ENCODE data around the gene ADCY2. TPM values are rescaled to one million over a fixed set of nuclear protein-coding genes. Genes with fewer than 3 reads are reported as not detected.
"Not testable (repeated sequence)": the region's sequence is repeated elsewhere in the genome, so short reads cannot be mapped to it uniquely, and the experiment has no call there.

The ADCY2 gene
- polyA plus RNA-seq, 1 donor (not counting 4 experiments of a cell fraction or from before 2014, with no cell fraction given): 0.13 TPM

DNA sequence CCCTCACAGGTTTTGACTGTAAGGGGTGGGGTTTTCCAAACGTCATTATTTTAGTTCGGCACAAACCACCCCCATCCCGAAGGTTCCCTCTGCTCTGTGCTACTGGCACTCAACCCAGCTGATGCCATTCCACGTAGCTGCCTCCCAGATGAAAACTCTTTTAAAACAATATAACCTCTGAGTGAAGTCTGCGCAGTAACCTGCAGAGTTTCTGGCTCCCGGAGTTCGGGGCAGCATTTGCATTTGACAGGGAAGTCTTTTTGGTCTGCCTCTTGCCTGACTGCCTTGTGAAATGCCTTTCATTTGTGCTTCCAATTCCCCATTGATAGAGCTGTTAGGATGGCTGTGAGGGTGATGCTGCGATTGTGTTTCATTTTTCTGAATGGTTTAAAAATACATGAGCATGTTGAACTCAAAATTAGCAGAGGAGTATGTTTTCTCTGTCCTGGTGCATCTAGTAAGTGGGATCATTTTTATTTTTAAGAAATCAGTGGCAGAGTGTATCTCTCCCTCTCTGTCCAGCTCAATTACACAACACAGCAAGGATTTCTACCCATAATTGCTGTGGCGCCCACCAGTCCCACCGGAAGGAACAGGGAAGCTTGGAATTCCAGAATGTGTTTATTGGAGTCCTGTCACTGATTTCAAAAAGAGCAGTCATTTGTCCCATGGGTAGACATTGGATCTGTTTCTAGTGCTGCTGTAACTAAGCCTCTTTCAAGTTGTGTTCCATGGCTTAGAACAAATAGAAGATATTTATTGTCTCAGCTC lies 24.8 kb downstream of the ADCY2 start:
- no peak overlapping the region for H2AFZ ChIP-seq (ENCODE audit: control insufficient read depth, low read length)
- FAIRE-seq (no peak), DNase-seq (ENCODE audit: low read depth, low spot score) (no peak)
- H3K9me1 ChIP-seq (ENCODE audit: control insufficient read depth, extremely low read depth, insufficient read depth, low read length): no peaks in the 10 kb centered on the region
- no peak overlapping the region for H3K9ac ChIP-seq (ENCODE audit: control insufficient read depth, extremely low read depth, insufficient read depth, low read length)
- H3K4me2 ChIP-seq (ENCODE audit: control insufficient read depth, extremely low read depth, insufficient read depth, low read depth, low read length): no peak overlapping the region
- TF ChIP-seq, protein P1, sequence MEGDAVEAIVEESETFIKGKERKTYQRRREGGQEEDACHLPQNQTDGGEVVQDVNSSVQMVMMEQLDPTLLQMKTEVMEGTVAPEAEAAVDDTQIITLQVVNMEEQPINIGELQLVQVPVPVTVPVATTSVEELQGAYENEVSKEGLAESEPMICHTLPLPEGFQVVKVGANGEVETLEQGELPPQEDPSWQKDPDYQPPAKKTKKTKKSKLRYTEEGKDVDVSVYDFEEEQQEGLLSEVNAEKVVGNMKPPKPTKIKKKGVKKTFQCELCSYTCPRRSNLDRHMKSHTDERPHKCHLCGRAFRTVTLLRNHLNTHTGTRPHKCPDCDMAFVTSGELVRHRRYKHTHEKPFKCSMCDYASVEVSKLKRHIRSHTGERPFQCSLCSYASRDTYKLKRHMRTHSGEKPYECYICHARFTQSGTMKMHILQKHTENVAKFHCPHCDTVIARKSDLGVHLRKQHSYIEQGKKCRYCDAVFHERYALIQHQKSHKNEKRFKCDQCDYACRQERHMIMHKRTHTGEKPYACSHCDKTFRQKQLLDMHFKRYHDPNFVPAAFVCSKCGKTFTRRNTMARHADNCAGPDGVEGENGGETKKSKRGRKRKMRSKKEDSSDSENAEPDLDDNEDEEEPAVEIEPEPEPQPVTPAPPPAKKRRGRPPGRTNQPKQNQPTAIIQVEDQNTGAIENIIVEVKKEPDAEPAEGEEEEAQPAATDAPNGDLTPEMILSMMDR (optimal IDR thresholded peaks at IDR 0.05 in 1 of 3, IDR thresholded peaks at IDR 0.05 in 1 of 3, conservative IDR thresholded peaks at IDR 0.05 in 1 of 3; ENCODE audit: extremely low read depth in 1 of 3, insufficient read depth in 2 of 3, low read length in 3 of 3): no peak
- no peak for TF ChIP-seq EZH2 (IDR thresholded peaks at IDR 0.05; ENCODE audit: low read length)
- no peaks in the 10 kb centered on the region for H4K20me1 ChIP-seq (ENCODE audit: control insufficient read depth, extremely low read depth, insufficient read depth, low read length)
- no peaks in the 10 kb centered on the region for H3K79me2 ChIP-seq (ENCODE audit: control insufficient read depth, insufficient read depth, low read length)
- H3K9me3 ChIP-seq (ENCODE audit: control insufficient read depth, low read depth, low read length): no peaks in the 10 kb centered on the region
- H3K27ac ChIP-seq (ENCODE audit: control insufficient read depth, insufficient read depth, low read length): no peak overlapping the region
- no peaks in the 10 kb centered on the region for H3K4me1 ChIP-seq (ENCODE audit: control insufficient read depth, extremely low read depth, insufficient read depth, low read length)
- dilution Hi-C loops (cut with MboI; ENCODE audit: extremely low pct_ligation_motif_present, low sequenced_read_pairs): no loop called here
- H3K27me3 ChIP-seq (ENCODE audit: control insufficient read depth, extremely low read depth, insufficient read depth, low read length): peaks cover 3% of the 10 kb centered on the region
- no peak overlapping the region for H3K4me3 ChIP-seq (ENCODE audit: control insufficient read depth in 2 of 3, extremely low read depth in 1 of 3, insufficient read depth in 2 of 3, low read depth in 1 of 3, low read length in 3 of 3)
- H3K36me3 ChIP-seq (ENCODE audit: control insufficient read depth in 2 of 2, extremely low read depth in 1 of 2, insufficient read depth in 2 of 2, low read length in 2 of 2): no peaks in the 10 kb centered on the region

- Histone ChIP-seq H3K4me1 (ENCODE audit: control insufficient read depth, extremely low read depth, insufficient read depth, low read length) (no peaks in the 10 kb centered on the region), H2AFZ (ENCODE audit: control insufficient read depth, low read length) (no peak overlapping the region), H3K4me2 (ENCODE audit: control insufficient read depth, extremely low read depth, insufficient read depth, low read depth, low read length) (no peak overlapping the region), H3K79me2 (ENCODE audit: control insufficient read depth, insufficient read depth, low read length) (no peaks in the 10 kb centered on the region), H3K9ac (ENCODE audit: control insufficient read depth, extremely low read depth, insufficient read depth, low read length) (no peak overlapping the region), H3K27ac (ENCODE audit: control insufficient read depth, insufficient read depth, low read length) (no peak overlapping the region), H3K27me3 (ENCODE audit: control insufficient read depth, extremely low read depth, insufficient read depth, low read length) (peaks cover 3% of the 10 kb centered on the region), H3K4me3 (ENCODE audit: control insufficient read depth in 2 of 3, extremely low read depth in 1 of 3, insufficient read depth in 2 of 3, low read depth in 1 of 3, low read length in 3 of 3) (no peak overlapping the region), H3K9me3 (ENCODE audit: control insufficient read depth, low read depth, low read length) (no peaks in the 10 kb centered on the region), H3K36me3 (ENCODE audit: control insufficient read depth in 2 of 2, extremely low read depth in 1 of 2, insufficient read depth in 2 of 2, low read length in 2 of 2) (no peaks in the 10 kb centered on the region), H4K20me1 (ENCODE audit: control insufficient read depth, extremely low read depth, insufficient read depth, low read length) (no peaks in the 10 kb centered on the region), H3K9me1 (ENCODE audit: control insufficient read depth, extremely low read depth, insufficient read depth, low read length) (no peaks in the 10 kb centered on the region)
- no peak for DNase-seq (ENCODE audit: low read depth, low spot score)
- FAIRE-seq: no peak
- no peak for TF ChIP-seq EZH2 (IDR thresholded peaks at IDR 0.05; ENCODE audit: low read length)
- TF ChIP-seq, protein P1 (optimal IDR thresholded peaks at IDR 0.05 in 1 of 3, IDR thresholded peaks at IDR 0.05 in 1 of 3, conservative IDR thresholded peaks at IDR 0.05 in 1 of 3; ENCODE audit: extremely low read depth in 1 of 3, insufficient read depth in 2 of 3, low read length in 3 of 3): no peak
- dilution Hi-C loops (cut with MboI; ENCODE audit: extremely low pct_ligation_motif_present, low sequenced_read_pairs): no loop called here
Observed at GRCh38 chr5:7422316-7423106, 26.6 kb downstream of the ADCY2 start.

- dilution Hi-C loops (cut with MboI; ENCODE audit: extremely low pct_ligation_motif_present, low sequenced_read_pairs); H4K20me1 ChIP-seq (ENCODE audit: control insufficient read depth, extremely low read depth, insufficient read depth, low read length); H3K27me3 ChIP-seq (ENCODE audit: control insufficient read depth, extremely low read depth, insufficient read depth, low read length); H3K9me1 ChIP-seq (ENCODE audit: control insufficient read depth, extremely low read depth, insufficient read depth, low read length); DNase-seq (ENCODE audit: low read depth, low spot score); H3K4me3 ChIP-seq (ENCODE audit: control insufficient read depth in 2 of 3, extremely low read depth in 1 of 3, insufficient read depth in 2 of 3, low read depth in 1 of 3, low read length in 3 of 3); H3K4me2 ChIP-seq (ENCODE audit: control insufficient read depth, extremely low read depth, insufficient read depth, low read depth, low read length); H3K9ac ChIP-seq (ENCODE audit: control insufficient read depth, extremely low read depth, insufficient read depth, low read length); H3K27ac ChIP-seq (ENCODE audit: control insufficient read depth, insufficient read depth, low read length); H2AFZ ChIP-seq (ENCODE audit: control insufficient read depth, low read length); H3K9me3 ChIP-seq (ENCODE audit: control insufficient read depth, low read depth, low read length); H3K36me3 ChIP-seq (ENCODE audit: control insufficient read depth in 2 of 2, extremely low read depth in 1 of 2, insufficient read depth in 2 of 2, low read length in 2 of 2); H3K79me2 ChIP-seq (ENCODE audit: control insufficient read depth, insufficient read depth, low read length); FAIRE-seq; H3K4me1 ChIP-seq (ENCODE audit: control insufficient read depth, extremely low read depth, insufficient read depth, low read length): not testable (repeated sequence)
Observed at GRCh38 chr5:7423231-7423630, 27.3 kb downstream of the ADCY2 start.

Measured in keratinocyte (primary cell).